SK-N-MC (cell line): ENCODE data around the gene SPATS2L.

Experiments used
- DNase-seq: peaks from one replicate; pipeline ENCODE4 v3.0.0-alpha.2; 2011; ENCODE audit warnings: low read depth, low spot score
- H3K27ac ChIP-seq: fragments of 200-600 bp; sonication (generic); 2 replicates; pipeline ENCODE4 v1.5.1; 2016; ENCODE audit warnings: mixed run types
- H3K36me3 ChIP-seq: fragments of 200-600 bp; sonication (generic); 2 replicates; pipeline ENCODE4 v1.6.1; 2017; ENCODE audit warnings: antibody characterized with exemption, low read length, mixed read lengths; ENCODE audit not compliant: insufficient read depth
- H3K4me3 ChIP-seq: fragments of 200-600 bp; sonication (generic); 2 replicates; pipeline ENCODE4 v1.5.1; 2016
- H3K9ac ChIP-seq: fragments of 200-600 bp; sonication (generic); 2 replicates; pipeline ENCODE4 v1.8.0; 2017; ENCODE audit warnings: mixed run types, mixed read lengths; ENCODE audit not compliant: insufficient read length
- H3K9me3 ChIP-seq: fragments of 200-600 bp; sonication (generic); 2 replicates; pipeline ENCODE4 v1.6.1; 2017; ENCODE audit warnings: low read depth, mild to moderate bottlenecking, antibody characterized with exemption, low read length, moderate library complexity, mixed read lengths
- EZH2 ChIP-seq: fragments of 200-600 bp; sonication (generic); IDR thresholded peaks from one replicate; pipeline ENCODE4 v1.6.1; 2017; ENCODE audit warnings: antibody characterized with exemption
- FOXP2 ChIP-seq: optimal IDR thresholded peaks from 2 replicates; pipeline ENCODE3; 2011; ENCODE audit warnings: mild to moderate bottlenecking, moderate library complexity; ENCODE audit not compliant: insufficient read depth; ENCODE audit errors: extremely low read length, control extremely low read depth
- POLR2AphosphoS5 ChIP-seq: IDR thresholded peaks from 2 replicates; pipeline ENCODE4 v1.6.1; 2012; ENCODE audit warnings: mild to moderate bottlenecking, low read depth, low read length, borderline replicate concordance

SPATS2L gene

DNA sequence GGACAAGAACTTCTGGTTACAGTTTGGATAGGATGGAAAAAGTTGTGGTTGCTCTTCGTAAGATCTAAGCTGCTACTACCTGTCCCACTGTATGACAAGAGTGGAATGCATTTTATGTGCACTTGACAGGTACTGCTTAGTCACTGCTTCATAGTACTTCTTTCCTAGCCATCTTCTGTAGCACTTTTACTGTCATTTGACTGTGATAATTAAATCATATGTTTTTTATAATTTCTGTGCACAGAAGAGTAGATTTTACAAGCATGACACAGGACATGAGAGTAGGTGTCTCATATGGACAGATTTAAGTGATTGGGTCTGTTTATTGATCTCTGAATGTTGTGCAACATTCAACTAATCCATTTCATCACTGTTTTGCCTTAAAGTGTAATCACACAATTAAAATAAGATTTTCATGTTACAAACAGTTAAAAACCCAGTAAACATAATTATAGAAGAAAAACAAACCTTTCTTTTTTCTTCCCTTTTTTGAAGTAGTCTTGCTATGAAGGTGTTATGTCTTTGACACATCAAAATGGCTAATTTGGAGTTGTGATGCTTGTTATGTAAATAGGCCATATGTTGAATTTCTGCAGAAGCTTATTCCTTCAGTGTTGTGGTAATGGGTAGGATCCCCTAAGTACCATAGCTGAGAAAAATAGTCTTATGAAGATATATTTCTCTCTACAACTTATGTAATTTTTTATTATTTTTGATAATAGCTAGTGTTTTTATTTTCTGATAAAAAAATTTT lies 3.0 kb downstream of the SPATS2L start:
- H3K9ac ChIP-seq: no peak overlapping the region
- H3K4me3 ChIP-seq: no peak overlapping the region
- H3K27ac ChIP-seq: no peak overlapping the region
- H3K36me3 ChIP-seq: no peaks in the 10 kb centered on the region
- no peaks in the 10 kb centered on the region for H3K9me3 ChIP-seq
- no peak for DNase-seq
- TF ChIP-seq FOXP2 (no peak), EZH2 (no peak), POLR2AphosphoS5 (no peak)

- no peak overlapping the region for H3K4me3 ChIP-seq
Observed at GRCh38 chr2:200310545-200310971, 4.1 kb downstream of the SPATS2L start.

GRCh38 chr2:200311139-200311538 lies 4.6 kb downstream of the SPATS2L start:
- DNase-seq: no peak
- Histone ChIP-seq H3K27ac (no peak overlapping the region), H3K9me3 (no peaks in the 10 kb centered on the region), H3K4me3 (no peak overlapping the region), H3K36me3 (no peaks in the 10 kb centered on the region), H3K9ac (no peak overlapping the region)
- no peak for TF ChIP-seq POLR2AphosphoS5
- no peak for TF ChIP-seq FOXP2
- TF ChIP-seq EZH2: no peak

More at GRCh38 chr2:200310545-200310971, 4.1 kb downstream of the SPATS2L start:
- no peaks in the 10 kb centered on the region for H3K36me3 ChIP-seq
- no peak overlapping the region for H3K9ac ChIP-seq
- DNase-seq: no peak
- no peaks in the 10 kb centered on the region for H3K9me3 ChIP-seq
- no peak overlapping the region for H3K27ac ChIP-seq
- TF ChIP-seq EZH2 (no peak), POLR2AphosphoS5 (no peak), FOXP2 (no peak)

DNA sequence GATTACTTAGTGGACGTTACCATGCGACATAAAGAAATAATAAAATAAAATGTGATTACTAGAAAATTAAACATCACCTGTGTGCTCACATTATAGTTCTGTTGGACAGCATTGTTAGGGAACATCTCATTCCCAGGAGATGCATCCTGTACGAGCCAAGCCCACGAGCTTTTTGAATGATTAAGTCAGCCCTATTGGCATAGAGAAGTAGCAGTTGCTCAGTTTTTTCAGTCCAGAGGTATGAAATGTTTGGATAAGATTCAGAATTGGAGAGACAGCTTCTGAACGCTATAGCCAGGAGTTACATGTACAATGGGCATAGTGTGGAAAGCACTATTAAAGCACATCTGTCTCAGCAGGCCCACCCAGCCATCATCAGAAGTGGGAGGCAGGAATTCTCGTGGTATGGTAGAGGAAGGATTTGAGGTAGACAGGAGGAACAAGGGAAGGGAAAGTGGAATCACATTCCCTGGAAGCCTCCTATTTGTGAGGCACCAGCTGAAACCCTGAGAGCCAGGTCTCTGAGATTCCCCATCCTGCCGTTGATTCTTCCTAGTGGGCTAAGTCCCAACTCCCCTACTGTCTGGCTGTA lies 8.6 kb downstream of the SPATS2L start:
- Histone ChIP-seq H3K9me3 (no peaks in the 10 kb centered on the region), H3K4me3 (no peak overlapping the region), H3K36me3 (no peaks in the 10 kb centered on the region), H3K27ac (no peak overlapping the region), H3K9ac (no peak overlapping the region)
- DNase-seq: no peak
- no peak for TF ChIP-seq EZH2
- TF ChIP-seq POLR2AphosphoS5: no peak
- no peak for TF ChIP-seq FOXP2

GRCh38 chr2:200317975-200318374 lies 11.5 kb downstream of the SPATS2L start:
- no peak overlapping the region for H3K4me3 ChIP-seq
- no peak overlapping the region for H3K27ac ChIP-seq
- no peak overlapping the region for H3K9ac ChIP-seq
- no peak for DNase-seq
- H3K36me3 ChIP-seq: no peaks in the 10 kb centered on the region
- H3K9me3 ChIP-seq: no peaks in the 10 kb centered on the region
- TF ChIP-seq EZH2 (no peak), FOXP2 (no peak), POLR2AphosphoS5 (no peak)

DNA sequence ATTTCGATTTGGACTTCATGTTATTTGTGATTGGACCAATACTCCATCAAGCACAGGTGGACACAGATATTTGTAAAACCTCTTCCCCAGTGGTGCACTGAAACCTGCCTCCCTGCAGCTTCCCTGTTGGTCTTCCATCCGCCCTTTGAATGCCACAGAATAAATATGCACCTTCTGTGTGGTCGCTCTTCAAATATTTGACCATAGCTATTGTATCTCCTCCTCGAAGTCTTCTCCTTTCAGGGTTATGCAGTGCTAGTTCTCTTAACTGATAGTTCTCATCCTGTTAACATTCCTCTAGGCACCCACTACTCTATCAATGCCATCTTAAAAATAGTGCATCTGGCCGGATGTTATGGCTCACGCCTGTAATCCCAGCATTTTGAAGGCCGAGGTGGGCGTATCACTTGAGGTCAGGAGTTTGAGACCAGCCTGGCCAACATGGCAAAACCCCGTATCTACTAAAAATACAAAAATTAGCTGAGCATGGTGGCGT lies 12.5 kb downstream of the SPATS2L start:
- no peaks in the 10 kb centered on the region for H3K9me3 ChIP-seq
- no peak overlapping the region for H3K27ac ChIP-seq
- H3K36me3 ChIP-seq: no peaks in the 10 kb centered on the region
- no peak for TF ChIP-seq FOXP2
- TF ChIP-seq EZH2: no peak
- TF ChIP-seq POLR2AphosphoS5: no peak
- DNase-seq: no peak
- no peak overlapping the region for H3K9ac ChIP-seq
- H3K4me3 ChIP-seq: no peak overlapping the region

GRCh38 chr2:200319548-200320337 lies 13.2 kb downstream of the SPATS2L start:
- Histone ChIP-seq H3K9ac (no peak overlapping the region), H3K27ac (no peak overlapping the region), H3K9me3 (no peaks in the 10 kb centered on the region), H3K36me3 (no peaks in the 10 kb centered on the region), H3K4me3 (no peak overlapping the region)
- no peak for DNase-seq
- no peak for TF ChIP-seq FOXP2
- no peak for TF ChIP-seq EZH2
- TF ChIP-seq POLR2AphosphoS5: no peak

- TF ChIP-seq FOXP2 (no peak), POLR2AphosphoS5 (no peak), EZH2 (no peak)
- Histone ChIP-seq H3K4me3 (no peak overlapping the region), H3K36me3 (no peaks in the 10 kb centered on the region), H3K9ac (no peak overlapping the region), H3K9me3 (no peaks in the 10 kb centered on the region), H3K27ac (no peak overlapping the region)
- DNase-seq: no peak
Observed at GRCh38 chr2:200320344-200320743, 13.9 kb downstream of the SPATS2L start.
